HS-5 (cell line): ENCODE results near the gene PLA2G4A.

ENCODE experiments used
- DNase-seq: peaks from one replicate; pipeline ENCODE4 v3.0.0-alpha.2; 2012; ENCODE audit warnings: low read depth

PLA2G4A gene

GRCh38 chr1:186828611-186829454, at the start of gene PLA2G4A:
TSS of gene PLA2G4A (plus strand) at chr1:186828949. CDS start at chr1:186854355, 25,406 bp downstream.
- DNase-seq = no peak

GRCh38 chr1:186780076-186780475, 48.7 kb upstream of the PLA2G4A start:
- DNase-seq = no peak

- no peak for DNase-seq
Measured at GRCh38 chr1:186781730-186782129, 47.0 kb upstream of the PLA2G4A start.

GRCh38 chr1:186782791-186783190, 46.0 kb upstream of the PLA2G4A start:
- no peak for DNase-seq

- no peak for DNase-seq
Measured at GRCh38 chr1:186783193-186783592, 45.6 kb upstream of the PLA2G4A start.

- no peak for DNase-seq
Measured at GRCh38 chr1:186785503-186785902, 43.2 kb upstream of the PLA2G4A start.

- no peak for DNase-seq
Measured at GRCh38 chr1:186790101-186790500, 38.6 kb upstream of the PLA2G4A start.

- DNase-seq = peak; percentile 32
Measured at GRCh38 chr1:186792870-186793581, 35.7 kb upstream of the PLA2G4A start.

- DNase-seq = no peak
Measured at GRCh38 chr1:186793582-186793927, 35.2 kb upstream of the PLA2G4A start.

GRCh38 chr1:186798960-186799688, 29.6 kb upstream of the PLA2G4A start:
- no peak for DNase-seq

GRCh38 chr1:186799689-186800054, 29.1 kb upstream of the PLA2G4A start:
- no peak for DNase-seq

GRCh38 chr1:186802388-186802787, 26.4 kb upstream of the PLA2G4A start:
- no peak for DNase-seq

- DNase-seq = no peak
Measured at GRCh38 chr1:186804679-186805078, 24.1 kb upstream of the PLA2G4A start.

- DNase-seq = no peak
Measured at GRCh38 chr1:186806477-186806876, 22.3 kb upstream of the PLA2G4A start.

GRCh38 chr1:186807163-186807562, 21.6 kb upstream of the PLA2G4A start:
- DNase-seq = no peak

GRCh38 chr1:186811892-186812291, 16.9 kb upstream of the PLA2G4A start:
- DNase-seq = no peak

- DNase-seq = no peak
Measured at GRCh38 chr1:186812570-186812969, 16.2 kb upstream of the PLA2G4A start.

GRCh38 chr1:186813420-186813819, 15.3 kb upstream of the PLA2G4A start:
- no peak for DNase-seq

- no peak for DNase-seq
Measured at GRCh38 chr1:186819126-186819525, 9.6 kb upstream of the PLA2G4A start.

- no peak for DNase-seq
Measured at GRCh38 chr1:186819563-186819962, 9.2 kb upstream of the PLA2G4A start.

- no peak for DNase-seq
Measured at GRCh38 chr1:186829686-186830587, 1.2 kb downstream of the PLA2G4A start.

- DNase-seq = no peak
Measured at GRCh38 chr1:186831168-186831567, 2.4 kb downstream of the PLA2G4A start.
